NCI-H524 treated with DMSO at 0.1 percent for 48 hours (cell line): ENCODE data around the gene SLC22A5.
"Not testable (repeated sequence)": the region's sequence is repeated elsewhere in the genome, so short reads cannot be mapped to it uniquely, and the experiment has no call there.

Source experiments
- DNase-seq: peaks from one replicate; lab custom pipeline; 2025; lab: John Stamatoyannopoulos, UW

The SLC22A5 gene

GRCh38 chr5:132388244-132389050 is 18.9 kb downstream of the SLC22A5 start:
- DNase-seq = no peak

- DNase-seq = no peak
Measured at GRCh38 chr5:132389051-132389331, 19.5 kb downstream of the SLC22A5 start.

DNA sequence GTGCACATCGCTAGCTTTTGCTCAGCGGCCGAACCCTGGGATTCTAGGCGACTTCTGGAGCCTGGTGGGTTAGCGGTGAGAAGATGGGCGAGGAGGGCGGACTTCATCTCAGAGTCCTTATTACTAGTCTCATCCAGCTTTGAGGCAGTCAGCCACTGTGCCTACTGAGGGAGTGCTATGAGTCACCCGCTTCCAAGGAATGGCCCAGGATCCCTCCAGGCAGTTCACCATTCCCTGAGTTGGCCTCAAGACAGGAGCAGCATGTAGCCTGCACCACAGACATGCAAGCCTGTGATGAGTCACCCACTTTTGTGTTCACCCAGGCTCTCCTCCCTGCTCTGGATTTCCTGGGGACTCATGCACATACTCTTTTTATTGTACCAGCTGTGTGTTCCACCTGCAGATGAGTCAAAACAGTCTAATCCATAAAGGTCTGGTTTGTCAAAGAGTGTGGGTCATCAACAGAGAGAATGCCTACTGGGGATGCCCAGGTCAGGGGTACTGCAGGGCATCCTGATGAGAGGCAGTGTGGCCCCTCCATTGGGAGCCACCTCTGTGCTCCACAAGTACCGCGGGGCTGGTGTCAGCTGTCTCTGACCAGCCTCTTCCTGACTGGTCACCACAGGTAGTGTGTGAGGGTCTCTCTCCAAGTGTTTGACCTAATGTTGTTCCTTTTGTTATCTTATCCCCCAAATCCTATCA is 20.2 kb downstream of the SLC22A5 start:
- no peak for DNase-seq

DNA sequence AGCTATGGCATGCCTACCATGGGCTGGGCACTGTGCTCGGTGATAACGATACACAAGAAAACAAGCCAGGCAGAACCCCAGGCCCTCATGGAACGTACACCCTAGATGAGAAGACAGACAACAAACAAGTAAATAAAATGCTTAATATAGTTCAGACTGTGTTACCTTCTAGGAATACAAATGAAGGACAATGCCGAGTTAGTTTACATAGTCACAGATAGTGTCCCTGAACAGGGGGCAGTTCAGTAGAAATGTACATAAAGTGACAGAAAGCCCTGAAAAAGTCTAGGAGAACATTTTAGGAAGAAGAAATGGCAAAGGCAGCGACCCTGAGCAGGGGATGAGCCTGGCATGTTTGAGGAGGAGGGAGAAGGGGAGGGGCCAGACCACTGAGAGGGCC is 21.7 kb downstream of the SLC22A5 start:
- DNase-seq = no peak

DNA sequence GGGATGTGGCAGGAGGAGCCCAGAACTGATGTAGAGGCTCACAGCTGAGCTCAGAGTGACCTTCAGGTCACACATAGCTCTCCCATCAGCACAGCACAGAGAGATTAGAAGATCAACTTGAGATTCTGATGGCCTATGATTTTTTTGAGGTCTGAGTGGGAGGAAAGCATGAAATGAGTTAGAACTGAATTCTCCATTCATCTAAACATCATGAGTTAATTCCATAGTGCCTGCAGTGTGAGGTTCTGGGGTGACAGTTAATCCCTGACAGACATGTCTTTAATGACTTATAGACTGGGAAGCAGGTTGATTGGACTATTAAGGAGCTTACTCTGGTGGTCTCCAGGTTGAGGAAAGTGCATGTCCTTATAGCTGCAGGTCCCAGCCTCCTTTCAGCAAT is 22.4 kb downstream of the SLC22A5 start:
- no peak for DNase-seq

GRCh38 chr5:132392411-132392810 is 22.9 kb downstream of the SLC22A5 start:
- DNase-seq = no peak

DNA sequence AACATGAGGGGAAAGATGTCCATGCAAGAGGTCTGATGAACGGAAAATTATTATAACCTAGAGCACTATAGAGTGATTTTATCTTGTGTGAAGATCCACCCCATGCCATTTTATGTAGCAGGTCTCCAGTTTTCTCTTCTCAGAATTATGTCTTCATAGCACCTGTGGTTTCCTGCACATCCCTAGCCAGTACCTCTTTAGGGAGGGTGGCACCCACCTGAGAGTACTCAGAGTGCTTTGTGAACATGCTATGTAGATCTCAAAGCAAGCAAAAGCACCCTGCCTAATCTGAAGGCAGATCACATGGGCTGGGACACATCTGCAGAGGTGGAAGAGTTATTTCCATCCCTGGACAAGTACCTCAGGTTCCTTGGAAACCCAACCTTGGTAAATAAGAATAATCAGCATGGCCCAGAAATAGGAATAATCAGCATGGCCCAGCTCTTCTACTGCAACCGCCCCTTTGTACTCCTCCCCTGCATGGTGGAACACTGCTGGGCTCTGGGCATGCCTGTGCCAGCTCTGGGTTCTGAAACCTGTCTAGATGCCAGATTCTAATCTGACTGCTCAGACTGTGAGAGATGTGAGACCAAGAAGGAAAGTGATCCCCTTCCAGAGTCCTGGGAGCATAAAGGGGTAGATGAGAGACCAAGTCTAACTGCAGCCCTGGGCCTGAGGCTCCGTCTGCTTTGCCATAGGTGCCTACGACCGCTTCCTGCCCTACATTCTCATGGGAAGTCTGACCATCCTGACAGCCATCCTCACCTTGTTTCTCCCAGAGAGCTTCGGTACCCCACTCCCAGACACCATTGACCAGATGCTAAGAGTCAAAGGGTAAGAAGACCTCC is 23.7 kb downstream of the SLC22A5 start:
- no peak for DNase-seq

- DNase-seq = no peak
Measured at GRCh38 chr5:132394667-132395259, 25.3 kb downstream of the SLC22A5 start.

GRCh38 chr5:132396589-132397031 is 27.1 kb downstream of the SLC22A5 start:
- DNase-seq = no peak

DNA sequence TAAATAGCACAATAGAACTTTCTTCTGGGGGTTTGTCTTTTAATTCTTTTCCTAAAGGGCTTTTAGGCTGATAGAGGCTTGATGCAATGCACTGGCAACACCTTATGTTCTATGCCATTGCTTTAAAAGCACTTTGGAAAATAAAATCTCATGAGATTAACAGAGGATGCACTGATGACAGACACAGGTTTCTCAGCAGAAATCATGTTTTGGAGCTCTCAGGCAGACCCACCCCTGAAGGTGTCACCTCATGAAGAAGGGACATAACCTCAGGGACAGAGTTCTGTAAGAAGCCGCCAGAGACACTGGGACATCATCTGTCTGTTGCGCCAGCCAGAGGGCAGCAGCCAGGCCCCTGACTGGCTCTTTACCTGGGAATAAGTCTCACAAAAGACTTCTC is 27.7 kb downstream of the SLC22A5 start:
- DNase-seq = no peak

DNA sequence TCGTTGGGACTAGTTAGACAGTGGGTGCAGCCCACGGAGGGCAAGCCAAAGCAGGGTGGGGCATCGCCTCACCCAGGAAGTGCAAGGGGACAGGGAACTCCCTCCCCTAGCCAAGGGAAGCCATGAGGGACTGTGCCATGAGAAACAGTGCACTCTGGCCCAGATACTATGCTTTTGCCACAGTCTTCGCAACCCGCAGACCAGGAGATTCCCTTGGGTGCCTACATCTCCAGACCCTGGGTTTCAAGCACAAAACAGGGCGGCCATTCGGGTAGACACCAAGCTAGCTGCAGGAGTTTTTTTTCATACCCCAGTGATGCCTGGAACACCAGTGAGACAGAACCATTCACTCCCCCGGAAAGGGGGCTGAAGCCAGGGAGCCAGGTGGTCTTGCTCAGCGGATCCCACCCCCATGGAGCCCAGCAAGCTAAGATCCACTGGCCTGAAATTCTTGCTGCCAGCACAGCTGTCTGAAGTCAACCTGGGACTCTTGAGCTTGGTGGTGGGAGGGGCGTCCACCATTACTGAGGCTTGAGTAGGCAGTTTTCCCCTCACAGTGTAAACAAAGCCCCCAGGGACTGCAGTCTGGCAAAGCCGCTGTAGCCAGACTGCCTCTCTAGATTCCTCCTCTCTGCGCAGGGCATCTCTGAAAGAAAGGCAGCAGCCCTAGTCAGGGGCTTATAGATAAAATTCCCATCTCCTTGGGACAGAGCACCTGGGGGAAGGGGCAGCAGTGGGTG is 28.6 kb downstream of the SLC22A5 start:
- DNase-seq = not testable (repeated sequence)

- DNase-seq = not testable (repeated sequence)
Measured at GRCh38 chr5:132404041-132404440, 34.5 kb downstream of the SLC22A5 start.

GRCh38 chr5:132405646-132406045 is 36.1 kb downstream of the SLC22A5 start:
- no peak for DNase-seq

GRCh38 chr5:132406144-132406783 is 36.8 kb downstream of the SLC22A5 start:
- DNase-seq = no peak

DNA sequence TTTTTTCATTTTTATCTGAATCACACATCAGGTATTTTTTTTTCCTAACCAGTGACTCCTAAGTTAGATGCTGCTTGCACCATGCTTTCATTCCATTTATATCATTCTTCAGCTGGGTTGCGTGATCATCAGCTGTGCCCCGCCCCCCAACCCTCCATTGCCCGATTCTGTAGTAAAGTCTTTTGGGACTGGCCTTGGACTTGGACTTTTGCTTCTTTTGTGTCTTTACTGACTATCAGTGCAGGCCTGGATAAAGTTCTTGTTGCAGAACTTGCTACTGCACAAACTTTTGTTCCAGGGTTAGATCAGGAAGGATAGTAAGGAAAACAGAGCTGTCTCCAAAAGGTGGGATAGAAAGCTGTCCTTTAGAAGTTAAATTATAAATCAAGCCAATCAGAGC is 38.5 kb downstream of the SLC22A5 start:
- DNase-seq = no peak

DNA sequence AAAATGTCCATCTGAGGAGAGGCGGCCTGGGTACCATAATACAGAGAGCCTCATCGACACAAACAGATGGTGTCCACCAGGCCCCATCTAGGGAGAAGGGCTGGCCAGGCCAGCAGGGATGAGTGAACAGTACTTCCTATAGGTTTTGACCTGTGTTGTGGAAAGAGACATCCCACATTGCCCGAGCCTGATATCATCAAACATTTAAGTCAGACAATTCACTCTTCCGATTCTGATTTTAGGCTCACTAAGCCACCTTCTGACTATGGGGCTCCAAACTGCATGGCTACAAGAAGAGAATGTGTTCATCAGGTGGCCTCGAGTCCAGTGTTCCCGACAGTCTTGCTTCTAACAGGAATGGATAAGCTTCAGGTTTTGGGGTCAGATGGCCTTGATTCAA is 38.9 kb downstream of the SLC22A5 start:
- no peak for DNase-seq

GRCh38 chr5:132408965-132409364 is 39.5 kb downstream of the SLC22A5 start:
- no peak for DNase-seq

GRCh38 chr5:132410451-132411303 is 41.2 kb downstream of the SLC22A5 start:
- no peak for DNase-seq

GRCh38 chr5:132411304-132412013 is 41.9 kb downstream of the SLC22A5 start:
- DNase-seq = no peak

DNA sequence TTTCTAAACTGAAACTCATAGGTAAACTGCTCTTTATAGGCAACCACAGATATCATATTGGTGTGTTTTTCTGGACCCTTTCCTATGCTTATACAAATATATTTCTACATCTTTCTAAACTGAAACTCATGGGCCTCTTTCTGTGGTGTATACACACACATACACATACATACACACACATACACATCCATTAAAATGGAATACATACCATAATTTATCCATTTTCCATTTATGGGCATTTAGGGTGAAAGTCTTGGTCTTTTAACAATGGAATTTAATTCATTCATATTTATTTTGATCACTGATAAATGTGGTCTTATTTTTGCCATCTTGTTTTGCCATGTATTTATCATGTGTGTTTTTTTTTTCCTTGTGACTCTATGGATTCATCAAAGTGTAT is 44.1 kb downstream of the SLC22A5 start:
- DNase-seq = no peak
